Esophagus squamous epithelium (tissue), 4 donors: ENCODE data around the gene DCTN2.

Experiments
- POLR2A ChIP-seq, 4 donors: fragments of 450-650 bp; IDR thresholded peaks; one replicate each; pipeline ENCODE4 v1.6.1; 2017; ENCODE audit warnings: antibody characterized with exemption in 4 of 4, mild to moderate bottlenecking in 4 of 4, moderate library complexity in 3 of 4
- TF ChIP-seq, protein P1 (sequence below), 6 experiments: fragments of 450-650 bp in 4 of 6; fragments of 200-600 bp in 2 of 6; sonication (generic) in 2 of 6; IDR thresholded peaks; one replicate each; pipeline ENCODE4 v1.5.1; 2016 to 2019; ENCODE audit warnings: antibody characterized with exemption in 6 of 6, mild to moderate bottlenecking in 4 of 6, moderate library complexity in 4 of 6

DNA sequence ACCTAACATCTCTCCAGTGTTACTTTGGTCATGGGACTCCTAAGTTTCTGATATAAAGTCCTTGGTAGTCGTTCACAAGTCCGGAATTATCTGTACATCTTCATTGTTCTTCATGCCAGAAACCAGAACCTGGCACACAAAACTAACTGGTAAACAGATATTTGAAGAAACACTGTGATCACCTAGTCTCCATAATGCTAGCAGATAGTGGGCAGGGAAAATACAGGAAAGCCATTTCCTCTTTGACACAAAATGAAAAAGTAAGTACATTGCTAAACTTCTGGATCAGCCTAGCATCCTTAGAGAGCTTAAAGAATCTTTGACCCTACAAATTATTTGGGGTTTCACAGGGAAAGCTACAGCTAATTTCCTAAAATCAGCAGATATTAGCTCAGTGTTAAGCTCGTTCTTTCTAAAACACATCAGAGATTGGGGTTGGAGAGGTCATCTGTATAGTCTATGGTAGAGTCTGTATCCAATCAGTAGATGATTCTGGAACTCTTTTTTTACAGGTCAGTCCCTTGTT lies 31.5 kb downstream of the DCTN2 start:
- TF ChIP-seq, protein P1, sequence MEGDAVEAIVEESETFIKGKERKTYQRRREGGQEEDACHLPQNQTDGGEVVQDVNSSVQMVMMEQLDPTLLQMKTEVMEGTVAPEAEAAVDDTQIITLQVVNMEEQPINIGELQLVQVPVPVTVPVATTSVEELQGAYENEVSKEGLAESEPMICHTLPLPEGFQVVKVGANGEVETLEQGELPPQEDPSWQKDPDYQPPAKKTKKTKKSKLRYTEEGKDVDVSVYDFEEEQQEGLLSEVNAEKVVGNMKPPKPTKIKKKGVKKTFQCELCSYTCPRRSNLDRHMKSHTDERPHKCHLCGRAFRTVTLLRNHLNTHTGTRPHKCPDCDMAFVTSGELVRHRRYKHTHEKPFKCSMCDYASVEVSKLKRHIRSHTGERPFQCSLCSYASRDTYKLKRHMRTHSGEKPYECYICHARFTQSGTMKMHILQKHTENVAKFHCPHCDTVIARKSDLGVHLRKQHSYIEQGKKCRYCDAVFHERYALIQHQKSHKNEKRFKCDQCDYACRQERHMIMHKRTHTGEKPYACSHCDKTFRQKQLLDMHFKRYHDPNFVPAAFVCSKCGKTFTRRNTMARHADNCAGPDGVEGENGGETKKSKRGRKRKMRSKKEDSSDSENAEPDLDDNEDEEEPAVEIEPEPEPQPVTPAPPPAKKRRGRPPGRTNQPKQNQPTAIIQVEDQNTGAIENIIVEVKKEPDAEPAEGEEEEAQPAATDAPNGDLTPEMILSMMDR (IDR thresholded peaks at IDR 0.05): no peak
- no peak for TF ChIP-seq POLR2A (IDR thresholded peaks at IDR 0.05)
